ENCODE measurements around the gene DDOST. TPM values are rescaled to one million over a fixed set of nuclear protein-coding genes. Genes with fewer than 3 reads are reported as not detected.
A peak's percentile ranks its signal among the peaks of the same experiment; 100 is the strongest.

Gene DDOST
- total RNA-seq, 2 experiments from 2014 or later, result 111 to 148 TPM

GRCh38 chr1:20633190-20634064, 27.7 kb downstream of the DDOST start, which contains the start of gene PINK1:
TSS of gene PINK1 (plus strand) at chr1:20633458. CDS start at chr1:20633549, 91 bp downstream.
- intact Hi-C loops (cut with micrococcal nuclease; ENCODE audit: unreplicated experiment), result loop anchor here (1.0 to 10.0 kb wide), 5 partner anchors 27 to 419 kb away; partner anchors contain the start of gene DDOST
- H4K20me1 ChIP-seq (ENCODE audit: insufficient read depth, low read length), result no peaks in the 10 kb centered on the region
- peak within 1 kb of the TSS; percentile 89 for H3K4me2 ChIP-seq (ENCODE audit: low read length)
- no peak for TF ChIP-seq EZH2phosphoT487 (IDR thresholded peaks at IDR 0.05; ENCODE audit: borderline replicate concordance, low read depth, low read length)
- TF ChIP-seq CTCF (conservative IDR thresholded peaks at IDR 0.05; ENCODE audit: low read length), result peak; percentile 97
- ChIA-PET CTCF (ENCODE audit: unreplicated experiment) (interaction anchor here (0.5 to 1.0 kb wide), 6 partner anchors 15 to 58 kb away, joined by 3 to 11 read pairs (median 4); no protein-coding TSS in a partner anchor), POLR2A (interaction anchor here (0.5 to 2.4 kb wide), 6 partner anchors 12 to 113 kb away, joined by 3 to 10 read pairs (median 4); partner anchors contain the start of gene DDOST)
- peak within 1 kb of the TSS; percentile 45 for H3K27ac ChIP-seq (ENCODE audit: low read depth, low read length, poor library complexity, severe bottlenecking)
- no peaks in the 10 kb centered on the region for H3K9me2 ChIP-seq (ENCODE audit: insufficient read depth, low read length)
- DNase-seq (ENCODE audit: low spot score), result peak; percentile 82
- H3K4me1 ChIP-seq (ENCODE audit: insufficient read depth, low read length, poor library complexity, severe bottlenecking), result peaks cover 14% of the 10 kb centered on the region
- no peaks in the 10 kb centered on the region for H3K36me3 ChIP-seq (ENCODE audit: insufficient read depth, low read length)
- H3K9me3 ChIP-seq (ENCODE audit: low read length), result 0 out of 2 replicates have a peak, but pooled peaks cover under 1% of the 10 kb centered on the region
- H2AFZ ChIP-seq (ENCODE audit: low read length), result peak within 1 kb of the TSS; percentile 97
- peak within 1 kb of the TSS; percentile 91 for H3K4me3 ChIP-seq (ENCODE audit: low read depth, low read length, poor library complexity, severe bottlenecking)
- no peaks in the 10 kb centered on the region for H3K79me2 ChIP-seq (ENCODE audit: insufficient read depth, low read depth, low read length)
- no TSS peak for BruUV-seq (replicated peaks)

GRCh38 chr1:20632386-20632785, 28.8 kb downstream of the DDOST start:
- H3K4me3 ChIP-seq (ENCODE audit: low read depth, low read length, poor library complexity, severe bottlenecking), result no peak overlapping the region
- H3K9me3 ChIP-seq (ENCODE audit: low read length), result 0 out of 2 replicates have a peak, but pooled peaks cover 10% of the 10 kb centered on the region
- no peaks in the 10 kb centered on the region for H3K79me2 ChIP-seq (ENCODE audit: insufficient read depth, low read depth, low read length)
- intact Hi-C loops (cut with micrococcal nuclease; ENCODE audit: unreplicated experiment), result loop anchor here (2.0 to 10.0 kb wide), 3 partner anchors 58 to 418 kb away; no protein-coding TSS in a partner anchor
- H3K4me1 ChIP-seq (ENCODE audit: insufficient read depth, low read length, poor library complexity, severe bottlenecking), result peaks cover 14% of the 10 kb centered on the region
- H3K9me2 ChIP-seq (ENCODE audit: insufficient read depth, low read length), result no peaks in the 10 kb centered on the region
- ChIA-PET POLR2A (no interaction called here), CTCF (ENCODE audit: unreplicated experiment) (no interaction called here)
- H4K20me1 ChIP-seq (ENCODE audit: insufficient read depth, low read length), result no peaks in the 10 kb centered on the region
- peak overlapping the region; percentile 84; the same call in 1 of the 2 replicates for H2AFZ ChIP-seq (ENCODE audit: low read length)
- TF ChIP-seq CTCF (conservative IDR thresholded peaks at IDR 0.05; ENCODE audit: low read length) (no peak), EZH2phosphoT487 (IDR thresholded peaks at IDR 0.05; ENCODE audit: borderline replicate concordance, low read depth, low read length) (no peak)
- no peak overlapping the region for H3K27ac ChIP-seq (ENCODE audit: low read depth, low read length, poor library complexity, severe bottlenecking)
- DNase-seq (ENCODE audit: low spot score), result no peak
- no peak overlapping the region for H3K4me2 ChIP-seq (ENCODE audit: low read length)
- no peaks in the 10 kb centered on the region for H3K36me3 ChIP-seq (ENCODE audit: insufficient read depth, low read length)
- no TSS peak for BruUV-seq (replicated peaks)

All from OCI-LY7 (cell line).